K562 (cell line): ENCODE data around the gene NELFA. TPM values are rescaled to one million over a fixed set of nuclear protein-coding genes. Genes with fewer than 3 reads are reported as not detected.

ENCODE experiments used
- ATAC-seq: fragments of 200-7000 bp; cut with Tn5 transposase; 3 replicates; pipeline ENCODE4 v1.9.1; 2020; ENCODE audit warnings: moderate library complexity
- BruUV-seq: library from RNA; stranded (reverse); fragments of 400-500 nt; replicated peaks from 2 replicates; lab custom pipeline; 2021; lab: Mats Ljungman, UMichigan
- CTCF ChIA-PET: fragments of 300-600 bp; formaldehyde crosslinking; extraction: SDS; loops from one replicate; lab custom pipeline; 2021; ENCODE audit warnings: low intra/inter-chr PET ratio; lab: Yijun Ruan, JAX
- POLR2A ChIA-PET: fragments of 300-600, 350-650 bp; sonication (Branson Sonifier 250); formaldehyde crosslinking; extraction: SDS; loops from one replicate; lab custom pipeline; 2021; ENCODE audit warnings: antibody characterized with exemption, inconsistent platforms; lab: Yijun Ruan, JAX
- DNase-seq, 4 experiments: peaks; one replicate each; pipeline versions ENCODE4 v3.0.0 to v3.0.0-alpha.2; 2011 to 2018; ENCODE audit warnings: low spot score in 3 of 4, mixed read lengths in 3 of 4; ENCODE audit errors: extremely low read depth in 1 of 4
- FAIRE-seq: peaks from 2 replicates; lab custom pipeline; 2011; peaks lifted over from hg19 to GRCh38; lab: Jason Lieb, UNC
- H2AFZ ChIP-seq: 2 replicates; pipeline ENCODE4 v1.6.0; 2011; ENCODE audit warnings: low read depth, low read length, control low read depth, inconsistent platforms
- H3K27ac ChIP-seq: fragments of 200-600 bp; 3 replicates; pipeline ENCODE4 v1.8.0; 2011; ENCODE audit warnings: low read depth, mild to moderate bottlenecking, control low read depth, inconsistent platforms, low read length, moderate library complexity, mixed read lengths; ENCODE audit errors: extremely low read depth
- H3K27me3 ChIP-seq, 2 experiments: fragments of 300-600 bp in 1 of 2; 2 replicates in 1 of 2; 3 replicates in 1 of 2; pipeline versions ENCODE4 v1.6.0 to v1.8.0; 2011; ENCODE audit warnings: inconsistent platforms in 2 of 2, low read length in 2 of 2, mild to moderate bottlenecking in 1 of 2, mixed read lengths in 1 of 2, moderate library complexity in 1 of 2; ENCODE audit not compliant: control insufficient read depth in 2 of 2, insufficient read depth in 2 of 2
- H3K36me3 ChIP-seq: fragments of 300-600 bp; 3 replicates; pipeline ENCODE4 v1.8.0; 2011; ENCODE audit warnings: mild to moderate bottlenecking, low read length, inconsistent platforms; ENCODE audit not compliant: control insufficient read depth, insufficient read depth
- H3K4me1 ChIP-seq, 2 experiments: fragments of 200-600 bp in 1 of 2; replicated peaks in 1 of 2; 2 replicates in 1 of 2; 3 replicates in 1 of 2; pipeline versions ENCODE4 v1.5.1 to v1.8.0; 2011; ENCODE audit warnings: inconsistent platforms in 2 of 2, low read length in 2 of 2, mild to moderate bottlenecking in 1 of 2, mixed read lengths in 1 of 2, moderate library complexity in 1 of 2; ENCODE audit not compliant: control insufficient read depth in 2 of 2, insufficient read depth in 2 of 2
- H3K4me2 ChIP-seq: 2 replicates; pipeline ENCODE4 v1.6.1; 2011; ENCODE audit warnings: low read length, control low read depth, inconsistent platforms, mixed read lengths; ENCODE audit not compliant: insufficient read depth
- H3K4me3 ChIP-seq: fragments of 200-600 bp; sonication (generic), shearing (Covaris generic); 2 replicates; pipeline ENCODE4 v1.5.1; 2016; ENCODE audit warnings: control low read depth, inconsistent platforms
- H3K79me2 ChIP-seq: fragments of 200-600 bp; 3 replicates; pipeline ENCODE4 v1.8.0; 2011; ENCODE audit warnings: low read length, inconsistent platforms; ENCODE audit not compliant: control insufficient read depth, insufficient read depth
- H3K9ac ChIP-seq, 2 experiments: 2 replicates each; pipeline versions ENCODE4 v1.6.0 to v1.6.1; 2011; ENCODE audit warnings: low read depth in 2 of 2, low read length in 2 of 2, control low read depth in 1 of 2, inconsistent platforms in 1 of 2, mild to moderate bottlenecking in 1 of 2, mixed read lengths in 1 of 2; ENCODE audit not compliant: insufficient read depth in 1 of 2
- H3K9me1 ChIP-seq: one replicate; pipeline ENCODE4 v1.6.0; 2011; ENCODE audit warnings: inconsistent platforms, mild to moderate bottlenecking, low read length, moderate library complexity; ENCODE audit not compliant: control insufficient read depth, insufficient read depth
- H3K9me3 ChIP-seq: replicated peaks from 2 replicates; pipeline ENCODE4 v1.5.1; 2011; ENCODE audit warnings: low read depth, low read length, inconsistent platforms; ENCODE audit not compliant: control insufficient read depth, insufficient read depth
- H4K20me1 ChIP-seq: replicated peaks from 2 replicates; pipeline ENCODE4 v1.6.1; 2011; ENCODE audit warnings: low read length, inconsistent platforms, mixed read lengths; ENCODE audit not compliant: control insufficient read depth, insufficient read depth
- CBX3 ChIP-seq, 2 experiments: IDR thresholded peaks; 1 replicate in 1 of 2; 2 replicates in 1 of 2; pipeline ENCODE4 v1.6.1; 2012; ENCODE audit warnings: inconsistent platforms in 2 of 2, low read length in 2 of 2, borderline replicate concordance in 1 of 2, control low read depth in 1 of 2
- CEBPB ChIP-seq: fragments of 450-650 bp; IDR thresholded peaks from 2 replicates; pipeline ENCODE4 v1.6.1; 2016; ENCODE audit warnings: missing genetic modification characterization, missing compliant biosample characterization
- HDAC1 ChIP-seq, 2 experiments: fragments of 450-650 bp; IDR thresholded peaks; 2 replicates each; pipeline ENCODE4 v1.6.1; 2016 to 2017; ENCODE audit warnings: inconsistent platforms in 1 of 2, mild to moderate bottlenecking in 1 of 2, moderate library complexity in 1 of 2
- LCOR ChIP-seq: sonication (generic); formaldehyde crosslinking; IDR thresholded peaks from 2 replicates; pipeline ENCODE4 v1.8.0; 2022; ENCODE audit warnings: mild to moderate bottlenecking, missing genetic modification reagents
- MTF1 ChIP-seq: fragments of 250-450 bp; sonication (Bioruptor Pico); IDR thresholded peaks from 2 replicates; pipeline ENCODE4 v1.9.0; 2021; ENCODE audit warnings: moderate library complexity, mild to moderate bottlenecking, inconsistent platforms, borderline replicate concordance
- ZNF121 ChIP-seq: sonication (generic); formaldehyde crosslinking; conservative IDR thresholded peaks from 2 replicates; pipeline ENCODE4 v1.8.0; 2022; ENCODE audit warnings: missing genetic modification reagents
- ZNF324 ChIP-seq: fragments of 250-450 bp; sonication (Bioruptor Pico); IDR thresholded peaks from 2 replicates; pipeline ENCODE4 v1.4.0; 2020; ENCODE audit warnings: mild to moderate bottlenecking
- ZNF431 ChIP-seq: sonication (generic); formaldehyde crosslinking; IDR thresholded peaks from 2 replicates; pipeline ENCODE4 v1.8.0; 2022; ENCODE audit warnings: mild to moderate bottlenecking, missing genetic modification reagents
- ZNF766 ChIP-seq: fragments of 200-800 bp; sonication (Bioruptor generic); conservative IDR thresholded peaks from 2 replicates; pipeline ENCODE4 v1.6.1; 2016; ENCODE audit warnings: missing genetic modification characterization, missing compliant biosample characterization
- ZSCAN32 ChIP-seq: fragments of 450-650 bp; formaldehyde crosslinking; IDR thresholded peaks from 2 replicates; pipeline ENCODE4 v1.4.0; 2020; ENCODE audit warnings: mild to moderate bottlenecking, moderate library complexity
- WGBS: fragments of 100-300 bp; shearing (Covaris generic); methylation state at CpG from one replicate; pipeline ENCODE4 v1.1.6; 2016; ENCODE audit warnings: low coverage, mixed read lengths; ENCODE audit not compliant: insufficient coverage; ENCODE audit errors: missing lambda C conversion rate; 5-methylcytosine and 5-hydroxymethylcytosine counted together
- in situ Hi-C: fragments of 300-500 bp; cut with MboI; formaldehyde crosslinking; loops from 4 replicates; pipeline ENCODE4 v1.15.0; 2018; ENCODE audit warnings: inconsistent platforms, mixed read lengths
- intact Hi-C: fragments of 100-400 bp; cut with micrococcal nuclease; formaldehyde crosslinking; loops from 2 replicates; pipeline ENCODE4 v1.14.2; 2022
- polyA plus RNA-seq, 8 experiments: library from polyadenylated mRNA; depleted of rRNA in 4 of 8; stranded (reverse) in 5 of 8; unstranded in 3 of 8; fragments of >200 nt; fragmentation: Nextera tagmentation in 2 of 8; fragmentation: Illumina TruSeq in 1 of 8; extraction: Ambion mirVana in 2 of 8; extraction: Trizol in 1 of 8; gene quantifications; 2 replicates each; pipeline versions ENCODE4 v1.2.1 to v1.2.3, GENCODE V29; 2011 to 2014; ENCODE audit warnings: inconsistent platforms in 1 of 8, missing spikeins in 1 of 8
- total RNA-seq, 7 experiments: library from RNA; depleted of rRNA in 6 of 7; stranded (reverse); fragments of >200 nt in 6 of 7; fragmentation: Illumina TruSeq in 2 of 7; extraction: Trizol in 2 of 7; gene quantifications; 2 replicates each; pipeline versions ENCODE4 v1.2.1 to v1.2.3, GENCODE V29; 2011 to 2021; ENCODE audit warnings: low replicate concordance in 1 of 7
- TF ChIP-seq, protein P1 (sequence below): sonication (generic); formaldehyde crosslinking; IDR thresholded peaks from 2 replicates; pipeline ENCODE4 v1.8.1; 2023; ENCODE audit warnings: mild to moderate bottlenecking, missing genetic modification reagents
- TF ChIP-seq, protein P2 (sequence below), 2 experiments: fragments of 450-650 bp in 1 of 2; sonication (generic) in 1 of 2; formaldehyde crosslinking in 1 of 2; IDR thresholded peaks in 1 of 2; conservative IDR thresholded peaks in 1 of 2; 2 replicates each; pipeline versions ENCODE4 v1.6.1 to v1.8.1; 2016 to 2023; ENCODE audit warnings: mild to moderate bottlenecking in 2 of 2, moderate library complexity in 2 of 2, inconsistent platforms in 1 of 2, missing genetic modification reagents in 1 of 2
- TF ChIP-seq, protein P3 (sequence below): fragments of 250-450 bp; sonication (Bioruptor Pico); IDR thresholded peaks from 2 replicates; pipeline ENCODE4 v1.8.0; 2021; ENCODE audit warnings: borderline replicate concordance, mild to moderate bottlenecking, moderate library complexity; ENCODE audit not compliant: poor library complexity, severe bottlenecking

Gene NELFA
- total and polyA plus RNA-seq, 9 of the 15 experiments (the other 6 are each of a cell fraction or from before 2014, with no cell fraction given), result 0.76 to 59.6 (median 14.8) TPM

DNA sequence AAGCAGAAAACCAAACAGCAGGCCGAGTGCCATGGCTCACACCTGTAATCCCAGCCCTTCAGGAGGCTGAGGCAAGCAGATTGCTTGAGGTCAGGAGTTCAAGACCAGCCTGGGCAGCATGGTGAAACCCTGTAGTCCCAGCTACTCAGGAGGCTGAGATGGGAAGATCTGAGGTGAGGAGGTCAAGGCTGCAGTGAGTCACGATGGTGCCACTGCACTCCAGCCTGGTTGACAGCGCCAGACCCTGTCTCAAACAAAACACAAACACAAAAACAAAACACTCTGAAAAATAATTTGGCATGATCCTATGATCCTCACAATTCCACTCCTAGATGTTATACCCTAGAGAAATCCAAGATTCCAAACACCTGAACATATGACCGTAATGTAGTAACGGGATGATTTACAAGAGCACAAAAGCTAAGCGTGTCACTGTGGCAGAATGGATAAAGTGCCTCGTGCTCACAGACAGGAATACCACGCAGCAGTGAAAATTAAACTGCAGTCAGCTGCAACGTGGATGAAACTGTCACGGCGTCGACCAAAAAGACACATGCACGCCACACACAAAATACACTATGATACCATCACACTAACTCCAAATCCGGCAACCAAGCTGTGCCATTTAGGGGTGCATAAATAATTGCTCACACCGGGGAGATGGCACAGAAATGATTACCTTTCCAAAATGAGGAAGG, 1.7 kb downstream of the NELFA start (continued):
- TF ChIP-seq, protein P1, sequence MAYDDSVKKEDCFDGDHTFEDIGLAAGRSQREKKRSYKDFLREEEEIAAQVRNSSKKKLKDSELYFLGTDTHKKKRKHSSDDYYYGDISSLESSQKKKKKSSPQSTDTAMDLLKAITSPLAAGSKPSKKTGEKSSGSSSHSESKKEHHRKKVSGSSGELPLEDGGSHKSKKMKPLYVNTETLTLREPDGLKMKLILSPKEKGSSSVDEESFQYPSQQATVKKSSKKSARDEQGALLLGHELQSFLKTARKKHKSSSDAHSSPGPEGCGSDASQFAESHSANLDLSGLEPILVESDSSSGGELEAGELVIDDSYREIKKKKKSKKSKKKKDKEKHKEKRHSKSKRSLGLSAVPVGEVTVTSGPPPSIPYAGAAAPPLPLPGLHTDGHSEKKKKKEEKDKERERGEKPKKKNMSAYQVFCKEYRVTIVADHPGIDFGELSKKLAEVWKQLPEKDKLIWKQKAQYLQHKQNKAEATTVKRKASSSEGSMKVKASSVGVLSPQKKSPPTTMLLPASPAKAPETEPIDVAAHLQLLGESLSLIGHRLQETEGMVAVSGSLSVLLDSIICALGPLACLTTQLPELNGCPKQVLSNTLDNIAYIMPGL (CRISPR knock-in tag), result no peak
- TF ChIP-seq CEBPB, result peak; percentile 32; the same call in 1 of the 2 replicates
- peak in 1 of 2 experiments; percentile 39; a peak in 1 of 4 replicates for TF ChIP-seq HDAC1 (IDR thresholded peaks at IDR 0.05)
- TF ChIP-seq, protein P2, sequence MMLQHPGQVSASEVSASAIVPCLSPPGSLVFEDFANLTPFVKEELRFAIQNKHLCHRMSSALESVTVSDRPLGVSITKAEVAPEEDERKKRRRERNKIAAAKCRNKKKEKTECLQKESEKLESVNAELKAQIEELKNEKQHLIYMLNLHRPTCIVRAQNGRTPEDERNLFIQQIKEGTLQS (IDR thresholded peaks at IDR 0.05), result peak; percentile 69
- TF ChIP-seq, protein P2 (CRISPR knock-in tag; conservative IDR thresholded peaks at IDR 0.05), result no peak
- no peak for TF ChIP-seq LCOR (CRISPR knock-in tag)
- no peak for TF ChIP-seq ZNF324 (CRISPR knock-in tag)

DNA sequence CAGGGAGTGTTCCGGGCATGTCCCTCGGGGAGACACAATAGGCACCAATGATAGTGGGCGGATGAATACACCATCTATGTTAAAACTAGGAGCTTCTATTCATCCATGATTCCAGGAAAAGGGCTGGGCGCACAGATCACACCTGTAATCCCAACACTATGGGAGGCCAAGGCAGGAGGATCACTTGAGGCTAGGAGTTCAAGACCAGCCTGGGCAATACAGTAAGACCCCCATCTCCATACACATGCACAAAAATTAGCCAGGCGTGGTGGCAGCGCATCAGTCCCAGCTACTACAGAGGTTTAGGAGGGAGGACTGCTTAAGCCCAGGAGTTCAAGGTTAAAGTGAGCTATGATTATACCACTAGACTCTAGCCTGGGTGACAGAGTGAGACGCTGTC, 2.4 kb downstream of the NELFA start:
- Histone ChIP-seq H4K20me1 (peaks cover 22% of the 10 kb centered on the region), H3K9me3 (no peaks in the 10 kb centered on the region), H3K4me2 (no peak overlapping the region), H3K27ac (no peak overlapping the region), H3K79me2 (peaks cover 70% of the 10 kb centered on the region), H3K36me3 (peaks cover 45% of the 10 kb centered on the region), H3K27me3 (no peaks in the 10 kb centered on the region), H2AFZ (no peak overlapping the region), H3K9me1 (no peaks in the 10 kb centered on the region), H3K9ac (no peak overlapping the region), H3K4me1 (peaks cover 15 to 28% of the 10 kb centered on the region in 2 experiments; a peak in 4 of 5 replicates), H3K4me3 (no peak overlapping the region)
- POLR2A ChIA-PET, result interaction anchor here (0.8 to 1.5 kb wide), 2 partner anchors 11 to 25 kb away, joined by 4 to 10 read pairs; no protein-coding TSS in a partner anchor
- intact Hi-C loops (loop anchor here (5.0 kb wide), 1 partner anchor 36 kb away; a partner anchor contains a TSS), in situ Hi-C loops (no loop called here)
- no peak for FAIRE-seq
- ATAC-seq, result no peak
- BruUV-seq, result no TSS peak
- WGBS, result 93% methylated on average over 6 of the region's 7 CpGs
- no peak for DNase-seq
- CTCF ChIA-PET, result no interaction called here
- TF ChIP-seq ZNF121 (peak; percentile 48; the same call in 1 of the 2 replicates), ZNF766 (CRISPR knock-in tag) (no peak), ZNF431 (no peak), ZSCAN32 (CRISPR knock-in tag) (no peak), MTF1 (CRISPR knock-in tag) (no peak), CBX3 (IDR thresholded peaks at IDR 0.05; ENCODE audit: borderline replicate concordance in 1 of 2, low read length in 2 of 2) (no peak)
- TF ChIP-seq, protein P3, sequence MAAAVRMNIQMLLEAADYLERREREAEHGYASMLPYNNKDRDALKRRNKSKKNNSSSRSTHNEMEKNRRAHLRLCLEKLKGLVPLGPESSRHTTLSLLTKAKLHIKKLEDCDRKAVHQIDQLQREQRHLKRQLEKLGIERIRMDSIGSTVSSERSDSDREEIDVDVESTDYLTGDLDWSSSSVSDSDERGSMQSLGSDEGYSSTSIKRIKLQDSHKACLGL (CRISPR knock-in tag), result no peak
